Ureter (tissue), 1 donor: ENCODE measurements around the gene KRT28. TPM values are rescaled to one million over a fixed set of nuclear protein-coding genes. Genes with fewer than 3 reads are reported as not detected.

Experiments used
- DNase-seq: peaks from one replicate; pipeline ENCODE4 v3.0.0-alpha.2; 2020; ENCODE audit warnings: low spot score
- total RNA-seq: library from RNA; stranded (reverse); gene quantifications from one replicate; pipeline ENCODE4 v1.2.4, GENCODE V29; 2023
- donor health status: DM: yes; HTN: yes; CAD: no.

KRT28 gene, protein sequence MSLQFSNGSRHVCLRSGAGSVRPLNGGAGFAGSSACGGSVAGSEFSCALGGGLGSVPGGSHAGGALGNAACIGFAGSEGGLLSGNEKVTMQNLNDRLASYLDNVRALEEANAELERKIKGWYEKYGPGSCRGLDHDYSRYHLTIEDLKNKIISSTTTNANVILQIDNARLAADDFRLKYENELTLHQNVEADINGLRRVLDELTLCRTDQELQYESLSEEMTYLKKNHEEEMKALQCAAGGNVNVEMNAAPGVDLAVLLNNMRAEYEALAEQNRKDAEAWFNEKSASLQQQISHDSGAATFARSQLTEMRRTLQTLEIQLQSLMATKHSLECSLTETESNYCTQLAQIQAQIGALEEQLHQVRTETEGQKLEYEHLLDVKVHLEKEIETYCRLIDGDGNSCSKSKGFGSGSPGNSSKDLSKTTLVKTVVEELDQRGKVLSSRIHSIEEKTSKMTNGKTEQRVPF
- total RNA-seq, result not detected

DNA sequence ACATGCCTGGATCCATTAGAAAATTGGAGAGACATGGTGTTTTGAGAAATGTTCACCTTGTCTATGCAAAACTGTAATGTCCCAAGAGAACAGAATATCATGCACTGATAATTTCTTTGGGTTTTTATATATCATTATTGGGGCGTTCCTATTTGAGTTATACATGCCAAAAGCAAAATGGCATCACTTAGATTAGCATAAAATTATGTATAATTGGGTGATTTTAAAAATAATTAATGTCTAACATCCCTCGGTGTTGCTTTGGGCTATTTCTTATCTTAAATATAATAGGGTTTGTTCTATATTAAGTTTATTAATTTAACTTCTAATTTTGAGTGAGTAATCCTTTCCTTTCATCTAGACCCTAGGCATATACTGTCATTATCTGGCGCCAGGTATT lies at the start of gene KRT28:
TSS of gene KRT28 (minus strand) at position 101 of the 400 bp plus-strand sequence. CDS start at position 35, 66 bp downstream.
- no peak for DNase-seq

DNA sequence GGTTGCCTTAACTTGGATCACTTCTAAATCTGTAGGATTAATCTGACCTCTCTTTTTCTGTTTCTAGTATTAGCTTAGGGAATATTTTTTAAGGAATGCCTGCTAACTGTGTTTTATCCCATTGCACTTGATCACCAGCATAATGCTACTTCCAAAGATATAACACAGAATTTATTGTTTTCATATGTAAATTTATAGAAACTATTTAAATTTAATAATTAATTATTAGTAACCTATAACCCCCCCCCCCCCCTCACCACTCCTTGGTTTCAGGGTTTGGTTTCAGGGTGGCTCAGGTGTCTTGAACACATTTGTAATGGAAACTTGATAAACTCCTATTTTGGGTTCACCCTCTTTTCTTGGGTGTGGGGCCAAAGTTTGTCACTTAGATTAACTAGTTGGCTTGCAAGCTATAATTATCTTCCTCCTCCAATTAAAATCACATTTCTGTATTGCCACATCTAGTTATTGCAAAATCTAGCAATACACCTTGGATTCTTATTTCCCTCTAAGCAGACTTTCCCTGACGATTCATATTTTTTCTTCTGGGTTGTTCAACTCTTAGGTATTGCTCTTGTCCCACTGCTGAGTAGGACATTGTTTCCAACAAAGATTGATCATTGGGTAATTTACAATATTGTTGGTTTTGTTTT lies 49.0 kb upstream of the KRT28 start:
- no peak for DNase-seq

DNA sequence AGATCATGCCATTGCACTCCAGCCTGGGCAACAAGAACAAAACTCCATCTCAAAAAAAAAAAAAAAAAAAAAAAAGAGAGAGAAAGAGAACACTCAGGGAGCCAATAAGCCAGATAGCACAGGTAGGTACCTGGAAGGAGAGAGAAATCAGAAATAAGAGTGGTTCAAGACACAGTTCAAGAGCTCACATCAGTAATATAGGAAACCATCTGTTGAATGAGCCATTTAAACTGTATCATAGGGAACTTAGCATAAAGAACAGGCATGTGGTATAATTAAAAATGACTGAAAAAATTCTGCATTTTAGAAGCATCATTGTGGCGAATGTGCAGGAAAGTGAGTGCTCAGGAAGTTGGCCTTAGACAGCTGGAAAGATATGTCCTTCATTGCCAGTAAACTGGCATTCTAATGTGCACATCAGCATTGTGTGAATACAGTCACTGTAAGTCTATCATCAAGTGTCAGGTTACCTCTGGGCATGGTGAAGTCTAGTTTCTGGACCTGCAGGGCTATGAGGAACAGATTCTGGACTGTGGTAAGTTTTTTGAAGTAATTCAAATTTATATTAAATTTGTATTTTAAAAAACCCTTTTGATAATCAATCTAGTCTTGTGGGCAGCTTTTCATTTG lies 46.9 kb upstream of the KRT28 start:
- DNase-seq, result no peak

DNA sequence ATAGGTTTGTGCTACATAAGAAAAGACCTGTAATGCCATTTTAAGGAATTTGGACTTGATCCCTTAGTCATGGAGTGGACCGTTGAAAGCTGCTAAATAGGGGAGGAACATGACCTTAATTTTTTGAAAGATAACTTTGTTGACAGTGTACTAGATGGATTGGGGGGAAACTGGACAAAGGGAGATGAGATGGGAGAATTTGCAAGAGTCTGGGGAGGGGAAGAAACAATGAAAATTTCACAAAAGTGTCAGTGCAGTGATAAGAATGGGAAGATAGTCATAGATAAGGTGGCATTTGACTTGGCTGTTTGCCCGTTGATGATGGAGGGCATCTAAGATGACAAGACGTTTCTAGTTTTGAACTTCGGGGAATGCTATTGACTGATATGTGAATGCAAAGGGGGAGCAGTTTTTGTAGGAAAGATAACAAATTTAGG lies 44.9 kb upstream of the KRT28 start:
- no peak for DNase-seq

DNA sequence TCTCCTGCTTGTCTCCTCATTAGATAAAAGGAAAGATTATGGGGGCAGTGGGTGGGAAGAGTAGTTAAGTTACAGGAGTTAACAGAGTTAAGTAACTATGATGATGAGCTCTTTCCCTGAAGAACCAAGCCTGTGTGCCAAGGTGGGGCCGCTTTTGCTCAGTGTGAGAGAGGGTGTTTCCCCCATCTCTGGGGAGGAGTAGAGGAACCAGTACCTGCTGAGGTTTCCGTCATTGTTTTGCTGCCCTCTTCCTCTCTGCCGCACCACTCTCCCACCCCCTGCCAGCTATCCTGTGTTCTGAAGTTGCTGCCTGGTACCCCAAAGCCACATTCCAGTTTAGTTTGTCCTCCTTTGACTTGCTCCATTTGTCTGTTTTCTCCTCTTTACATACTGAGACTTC lies 43.5 kb upstream of the KRT28 start:
- DNase-seq, result no peak

DNA sequence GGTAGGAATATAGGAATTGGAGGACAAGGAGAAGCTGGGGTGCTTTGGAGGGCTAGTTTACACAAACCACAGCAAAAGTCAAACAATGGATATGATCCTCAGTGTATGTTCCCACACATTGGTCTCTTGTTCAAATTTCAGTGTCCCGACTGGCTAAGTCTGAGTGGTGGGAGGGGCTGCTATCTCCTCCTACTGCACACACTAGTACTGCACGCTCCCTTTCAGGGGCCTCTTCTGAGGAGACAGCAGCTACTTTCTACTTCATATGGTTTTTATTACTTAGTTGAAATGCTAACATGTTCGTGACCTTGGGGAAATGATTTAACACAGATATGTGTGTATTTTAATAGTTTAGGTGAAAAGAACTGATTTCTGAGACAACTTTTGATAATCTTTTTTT lies 41.5 kb upstream of the KRT28 start:
- no peak for DNase-seq

DNA sequence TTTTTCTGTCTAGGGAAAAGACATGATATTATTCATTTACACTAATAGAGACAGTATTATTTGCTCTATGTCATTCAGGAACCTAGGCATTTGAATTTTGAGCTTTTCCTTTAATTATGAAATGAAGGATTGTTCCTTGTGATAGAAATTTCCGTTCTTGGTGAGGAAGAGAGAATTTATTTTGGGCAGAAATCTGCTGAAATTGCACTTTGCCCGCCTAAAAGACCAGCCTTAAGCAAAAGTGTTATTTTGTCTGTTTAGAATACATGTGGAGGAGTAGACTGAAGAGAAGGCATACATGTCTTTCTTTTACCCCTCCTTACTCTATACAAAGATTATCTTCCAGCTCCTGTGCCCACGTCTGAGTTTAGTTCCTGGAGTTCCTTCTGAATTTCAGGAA lies 39.4 kb upstream of the KRT28 start:
- DNase-seq, result no peak

DNA sequence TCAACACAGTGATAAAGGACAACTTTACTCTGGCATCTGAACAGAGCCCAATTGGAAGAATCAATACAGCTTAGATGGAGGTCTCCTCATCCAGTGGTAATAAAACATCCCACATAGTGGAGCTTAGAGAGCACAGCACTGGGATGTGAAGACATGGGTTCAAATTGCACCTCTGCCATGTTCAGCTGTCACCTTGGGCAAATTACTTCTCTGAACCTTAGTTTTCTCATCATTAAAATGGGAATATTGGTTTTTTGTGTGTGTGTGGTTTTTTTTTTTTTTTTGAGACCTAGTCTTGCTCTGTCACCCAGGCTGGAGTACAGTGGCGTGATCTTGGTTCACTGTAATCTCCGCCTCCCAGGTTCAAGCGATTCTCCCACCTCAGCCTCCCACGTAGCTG lies 36.3 kb upstream of the KRT28 start:
- no peak for DNase-seq

DNA sequence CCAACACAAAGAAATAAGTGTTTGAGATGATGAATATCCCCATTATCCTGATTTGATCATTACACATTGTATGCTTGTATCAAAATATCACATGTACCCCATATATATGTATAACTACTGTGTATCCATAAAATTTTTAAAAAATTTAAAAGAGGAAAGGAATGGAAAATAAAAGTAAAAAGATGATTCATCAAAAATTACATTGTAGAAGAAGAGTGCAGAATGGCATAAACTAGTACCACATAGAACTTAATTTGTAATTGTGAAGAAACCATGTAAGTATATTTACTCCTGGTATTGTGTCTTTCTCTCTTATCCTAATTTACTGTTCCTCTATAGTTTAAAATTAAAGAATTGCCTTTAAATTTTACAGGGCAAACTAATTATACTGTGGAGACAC lies 34.1 kb upstream of the KRT28 start:
- no peak for DNase-seq

DNA sequence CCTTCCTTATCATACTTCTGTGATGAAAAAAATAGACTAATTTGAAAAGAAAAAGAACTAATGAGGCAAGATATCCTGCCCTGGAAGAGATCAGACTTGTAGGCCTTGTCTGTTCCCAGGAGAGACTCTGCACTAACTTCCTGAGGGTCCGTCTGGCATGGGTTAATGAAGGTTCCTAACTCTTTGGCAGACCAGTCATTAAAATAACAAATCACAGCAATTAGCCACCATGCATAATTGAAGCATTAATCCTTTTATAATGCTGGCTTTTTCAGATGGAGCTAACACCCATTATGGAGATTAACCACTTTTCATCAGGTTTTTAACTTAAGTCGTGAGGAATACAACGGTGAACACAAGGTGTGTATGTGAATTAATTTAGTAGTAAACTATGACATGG lies 33.1 kb upstream of the KRT28 start:
- no peak for DNase-seq

DNA sequence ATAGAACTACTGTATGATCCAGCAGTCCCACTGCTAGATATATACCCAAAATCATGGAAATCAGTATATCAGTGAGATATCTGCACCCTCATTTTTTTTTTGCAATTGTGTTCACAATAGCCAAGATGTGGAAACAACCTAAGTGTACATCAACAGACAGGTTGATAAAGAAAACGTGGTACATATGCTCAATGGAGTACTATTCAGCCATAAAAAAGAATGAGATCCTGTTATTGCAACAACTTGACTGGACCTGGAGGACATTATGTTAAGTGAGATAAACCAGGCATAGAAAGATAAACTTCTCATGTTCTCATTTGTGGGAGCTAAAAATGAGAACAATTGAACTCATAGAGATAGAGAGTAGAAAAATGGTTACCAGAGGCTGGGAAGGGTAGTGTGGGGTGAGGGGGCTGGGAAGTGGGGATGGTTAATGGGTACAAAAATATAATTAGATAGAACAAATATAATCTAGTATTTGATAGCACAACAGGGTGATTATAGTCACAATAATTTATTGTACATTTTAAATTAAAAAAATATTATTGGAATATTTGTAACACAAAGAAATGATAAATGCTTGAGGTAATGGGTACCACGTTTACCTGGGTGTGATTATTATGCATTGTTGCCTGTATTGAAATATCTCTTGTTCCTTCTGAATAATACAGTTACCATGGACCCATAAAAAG lies 30.5 kb upstream of the KRT28 start:
- no peak for DNase-seq

DNA sequence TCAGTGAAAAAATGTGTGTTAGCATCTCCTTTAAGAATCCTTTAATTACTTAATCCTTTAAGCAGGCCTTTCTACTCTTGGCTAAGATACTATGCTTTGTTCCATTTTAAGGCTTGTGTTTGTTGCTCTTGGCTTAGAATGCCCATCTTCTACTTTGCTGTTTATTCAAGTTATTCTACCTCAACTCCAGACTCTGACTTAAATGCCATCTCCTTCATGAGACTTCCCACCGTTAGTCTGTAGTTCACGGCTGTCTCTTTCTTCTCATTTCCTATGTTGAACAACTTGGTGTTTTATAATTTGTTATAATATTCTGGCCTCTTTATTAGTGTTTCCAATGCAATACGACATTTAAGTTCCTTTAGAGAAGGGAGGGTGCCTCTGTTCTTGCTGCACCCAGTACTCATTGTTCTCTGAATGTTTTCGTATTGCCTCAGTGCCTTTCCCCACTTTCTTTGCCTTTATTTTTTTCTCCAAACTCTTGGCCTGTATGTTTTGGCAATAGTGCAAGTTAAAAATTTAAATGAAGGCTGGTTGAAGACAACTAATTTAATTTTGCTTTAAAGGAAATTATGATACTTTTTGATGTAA lies 28.8 kb upstream of the KRT28 start:
- DNase-seq, result no peak

DNA sequence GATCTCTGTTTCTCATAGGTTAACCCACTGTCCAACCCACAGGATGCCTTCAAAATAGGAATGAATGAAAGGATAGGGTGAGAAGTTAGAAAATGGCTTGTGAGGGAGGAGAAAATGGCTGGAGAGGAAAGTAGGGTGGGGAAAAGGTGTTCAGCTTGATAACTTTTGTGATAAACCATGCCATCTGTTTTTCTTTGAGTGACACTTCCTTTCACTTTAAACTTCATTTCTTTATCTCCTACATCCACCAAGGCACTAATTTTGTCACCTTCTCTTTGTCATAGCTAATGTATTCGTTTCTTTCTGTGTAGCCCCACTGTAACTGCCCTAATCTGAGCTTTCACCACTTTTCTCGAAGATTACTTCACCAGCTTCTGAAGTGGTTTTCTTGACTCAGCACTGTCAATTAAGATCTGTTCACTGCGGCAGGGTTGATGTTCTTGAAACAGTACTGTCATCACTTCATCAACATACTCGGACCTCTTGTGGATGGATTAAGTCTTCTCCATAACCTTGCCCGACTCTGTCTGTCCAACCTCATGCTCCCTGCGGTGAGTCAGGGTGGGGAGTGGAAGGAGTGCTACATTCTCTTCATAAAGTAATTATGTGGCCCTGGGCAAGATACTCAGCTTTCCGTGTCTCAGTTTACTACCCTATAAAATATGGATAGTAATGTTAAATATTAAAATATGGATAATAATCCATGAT lies 28.1 kb upstream of the KRT28 start:
- no peak for DNase-seq

DNA sequence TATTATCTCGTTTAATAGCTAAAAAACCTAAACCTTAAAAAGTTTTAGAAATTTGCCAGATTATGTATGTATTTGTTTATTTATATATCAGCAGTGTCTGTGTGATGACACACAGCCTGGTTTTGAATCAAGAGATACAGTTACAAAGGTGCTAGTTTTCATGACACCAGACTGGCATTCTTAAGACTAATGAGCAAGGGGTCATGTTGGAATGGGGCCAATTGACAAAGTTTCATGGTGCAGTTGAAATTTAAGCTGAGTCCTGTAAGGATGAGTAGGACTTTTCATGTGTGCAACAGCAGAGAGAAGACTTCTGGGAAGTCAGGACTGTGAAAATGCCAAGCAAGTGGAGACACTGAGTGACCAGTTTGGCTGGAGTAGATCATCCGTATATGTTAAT lies 25.8 kb upstream of the KRT28 start:
- no peak for DNase-seq

DNA sequence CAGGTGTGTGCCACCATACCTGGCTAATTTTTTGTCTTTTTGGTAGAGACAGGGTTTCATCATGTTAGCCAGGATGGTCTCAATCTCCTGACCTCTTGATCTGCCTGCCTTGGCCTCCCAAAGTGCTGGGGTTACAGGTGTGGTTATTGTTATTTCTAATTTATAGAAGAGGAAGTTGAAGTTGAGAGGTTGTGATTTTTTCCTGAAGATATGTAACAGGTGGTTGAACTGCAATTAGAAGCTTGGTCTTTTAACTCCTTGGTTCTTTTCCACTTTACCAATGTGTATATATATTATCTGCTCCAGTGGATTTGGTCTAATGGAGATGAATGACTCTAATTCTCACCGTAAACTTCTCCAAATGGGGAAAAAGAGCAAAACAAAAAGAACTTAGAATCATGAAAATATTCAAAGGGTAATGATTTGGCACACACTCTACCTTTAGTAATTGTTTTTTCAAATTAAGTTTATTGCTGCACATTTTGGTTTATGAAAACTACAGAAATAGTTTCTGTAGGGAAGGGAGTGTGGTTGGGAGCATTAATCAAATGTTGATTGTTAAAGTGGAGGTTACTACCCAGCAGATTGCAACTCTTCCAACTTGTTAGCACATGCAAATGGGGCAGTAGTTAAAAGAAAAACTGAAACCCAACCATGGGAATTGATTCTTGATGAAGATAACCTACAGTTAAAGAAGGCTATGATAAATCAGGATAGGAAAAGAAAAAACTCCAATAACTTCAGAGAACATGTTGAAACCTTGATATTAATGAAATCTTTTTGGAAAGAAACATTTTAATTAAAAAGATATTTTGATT lies 24.5 kb upstream of the KRT28 start:
- no peak for DNase-seq

DNA sequence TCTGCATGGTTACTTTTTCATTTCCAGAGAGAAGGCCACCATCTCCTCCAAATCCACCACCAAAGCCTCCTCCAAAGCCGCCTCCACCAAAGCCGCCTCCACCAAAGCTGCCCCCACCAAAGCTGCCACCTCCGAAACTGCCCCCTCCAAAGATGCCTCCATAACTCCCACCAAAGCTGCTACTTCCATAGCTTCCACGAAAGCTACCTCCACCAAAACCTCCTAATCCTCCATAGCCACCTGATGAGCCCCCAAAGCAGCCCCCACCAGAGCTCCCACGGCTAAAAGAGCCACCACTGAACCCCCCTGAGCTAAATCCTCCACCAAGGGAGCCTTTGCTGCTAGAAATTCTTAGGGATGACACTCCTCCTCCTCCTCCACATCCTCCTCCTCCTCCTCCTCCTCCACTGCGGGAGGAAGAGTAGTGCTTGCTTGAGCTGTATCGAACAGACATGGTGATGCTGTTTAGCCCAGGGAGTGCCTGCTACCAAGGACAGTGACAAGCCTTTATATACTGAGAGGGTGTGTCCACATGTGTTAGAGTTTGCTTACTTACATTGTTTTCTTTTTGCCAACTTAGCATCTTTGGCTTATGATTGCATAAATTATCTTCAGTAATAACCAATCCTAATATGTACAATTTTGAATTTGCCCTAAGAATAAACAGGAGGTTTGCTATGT lies 22.5 kb upstream of the KRT28 start, which contains the start of gene KRT10:
TSS of gene KRT10 (minus strand) at position 483 of the 681 bp plus-strand sequence. CDS start at position 454, 29 bp downstream.
- no peak for DNase-seq

DNA sequence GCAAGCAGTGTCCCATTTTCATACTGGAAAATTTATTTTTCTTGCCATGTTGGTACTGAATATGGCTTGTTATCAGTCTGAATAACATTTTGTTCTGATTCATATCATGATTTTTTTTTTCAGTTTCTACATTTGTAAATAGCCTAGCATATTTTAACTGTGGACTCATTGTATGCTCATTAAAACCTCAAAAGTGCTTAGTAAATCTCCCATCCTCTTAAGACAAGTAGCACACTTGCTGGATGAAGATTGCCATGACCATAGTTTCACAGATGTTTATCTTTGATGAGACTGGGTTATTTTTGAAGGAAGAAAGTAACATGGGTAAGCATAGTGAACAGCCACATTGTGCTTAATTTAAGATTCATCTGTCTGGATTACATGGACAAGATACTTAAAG lies 21.8 kb upstream of the KRT28 start:
- no peak for DNase-seq

DNA sequence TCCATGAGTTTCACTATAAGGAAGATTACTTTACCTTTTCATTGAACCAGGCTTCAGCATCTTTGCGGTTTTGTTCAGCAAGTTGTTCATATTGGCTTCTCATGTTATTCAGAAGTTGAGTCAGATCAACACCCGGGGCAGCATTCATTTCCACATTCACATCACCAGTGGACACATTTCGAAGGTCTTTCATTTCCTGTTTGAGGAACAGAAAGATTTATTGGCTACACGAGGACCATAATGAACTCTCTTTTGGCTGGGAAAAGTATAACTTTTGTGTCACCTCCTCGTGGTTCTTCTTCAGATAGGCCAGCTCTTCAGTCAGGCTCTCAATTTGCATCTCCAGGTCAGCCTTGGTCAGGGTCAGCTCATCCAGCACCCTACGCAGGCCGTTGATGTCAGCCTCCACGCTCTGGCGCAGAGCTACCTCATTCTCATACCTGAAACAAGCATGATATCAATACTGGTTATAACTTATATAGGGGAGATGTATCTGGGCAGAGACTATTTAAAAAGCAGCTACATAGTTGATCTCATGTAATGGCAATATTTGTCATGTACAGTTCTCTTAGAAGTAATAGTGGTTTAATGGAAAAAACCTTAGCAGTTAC lies 20.6 kb upstream of the KRT28 start:
- no peak for DNase-seq

DNA sequence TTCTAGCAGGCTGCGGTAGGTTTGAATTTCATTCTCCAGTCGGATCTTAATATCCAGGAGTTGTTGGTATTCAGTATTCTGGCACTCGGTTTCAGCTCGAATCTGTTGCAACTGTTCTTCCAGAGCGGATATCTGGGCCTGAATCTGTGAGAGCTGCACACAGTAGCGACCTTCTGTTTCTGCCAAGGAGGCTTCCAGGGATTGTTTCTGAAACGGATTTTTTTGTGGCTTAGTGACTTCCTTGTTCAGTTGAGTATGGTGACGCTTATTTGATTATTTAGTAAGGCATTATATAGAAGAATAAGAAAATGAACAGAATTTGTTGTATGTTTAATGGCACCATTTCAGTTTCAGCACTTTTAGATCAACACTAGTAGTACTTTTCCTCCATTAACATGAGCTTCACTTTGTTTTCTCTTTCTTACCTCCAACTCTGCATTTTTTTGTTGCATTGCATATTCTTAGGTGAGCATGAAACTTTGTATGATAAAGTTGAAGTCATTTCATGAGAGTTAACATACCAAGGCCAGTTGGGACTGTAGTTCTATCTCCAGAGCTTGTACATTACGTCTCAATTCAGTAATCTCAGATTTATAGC lies 19.9 kb upstream of the KRT28 start:
- DNase-seq, result no peak
